K562 (cell line): Measurements from ENCODE around the gene INO80C. TPM values are rescaled to one million over a fixed set of nuclear protein-coding genes. Genes with fewer than 3 reads are reported as not detected.

Experiments
- ADNP ChIP-seq: fragments of 200-800 bp; sonication (Bioruptor generic); IDR thresholded peaks from 2 replicates; pipeline ENCODE4 v1.6.1; 2016; ENCODE audit warnings: missing genetic modification characterization, missing compliant biosample characterization
- CBX3 ChIP-seq, 2 experiments: IDR thresholded peaks; 1 replicate in 1 of 2; 2 replicates in 1 of 2; pipeline ENCODE4 v1.6.1; 2012; ENCODE audit warnings: inconsistent platforms in 2 of 2, low read length in 2 of 2, borderline replicate concordance in 1 of 2, control low read depth in 1 of 2
- CEBPB ChIP-seq: fragments of 450-650 bp; IDR thresholded peaks from 2 replicates; pipeline ENCODE4 v1.6.1; 2016; ENCODE audit warnings: missing genetic modification characterization, missing compliant biosample characterization
- CHCHD3 ChIP-seq: fragments of 250-450 bp; sonication (Bioruptor Pico); IDR thresholded peaks from 2 replicates; pipeline ENCODE4 v2.1.2; 2022; ENCODE audit warnings: mild to moderate bottlenecking
- E2F4 ChIP-seq: sonication (generic); formaldehyde crosslinking; IDR thresholded peaks from 2 replicates; pipeline ENCODE4 v1.8.0; 2022; ENCODE audit warnings: mild to moderate bottlenecking, low read depth, missing genetic modification reagents
- EP400 ChIP-seq: fragments of 450-650 bp; IDR thresholded peaks from 2 replicates; pipeline ENCODE4 v1.6.1; 2017; ENCODE audit warnings: antibody characterized with exemption, mild to moderate bottlenecking, moderate library complexity
- FOXJ3 ChIP-seq: sonication (generic); formaldehyde crosslinking; IDR thresholded peaks from 2 replicates; pipeline ENCODE4 v1.4.0; 2020; ENCODE audit warnings: mild to moderate bottlenecking, missing genetic modification reagents
- FOXM1 ChIP-seq, 2 experiments: fragments of 450-650 bp in 1 of 2; sonication (generic) in 1 of 2; formaldehyde crosslinking in 1 of 2; IDR thresholded peaks; 2 replicates each; pipeline versions ENCODE4 v1.6.1 to v1.9.0; 2017 to 2022; ENCODE audit warnings: low read depth in 2 of 2, mild to moderate bottlenecking in 2 of 2, missing genetic modification reagents in 1 of 2, moderate library complexity in 1 of 2
- HMG20A ChIP-seq: fragments of 450-650 bp; formaldehyde crosslinking; conservative IDR thresholded peaks from 2 replicates; pipeline ENCODE4 v1.4.0; 2020; ENCODE audit warnings: mild to moderate bottlenecking, mixed read lengths
- ILF3 ChIP-seq: fragments of 450-650 bp; IDR thresholded peaks from 2 replicates; pipeline ENCODE4 v1.6.1; 2018; ENCODE audit warnings: antibody characterized with exemption, mild to moderate bottlenecking, moderate library complexity, borderline replicate concordance
- KLF1 ChIP-seq: fragments of 450-650 bp; IDR thresholded peaks from 2 replicates; pipeline ENCODE4 v1.6.1; 2016; ENCODE audit warnings: missing genetic modification characterization, missing compliant biosample characterization
- NBN ChIP-seq: fragments of 450-650 bp; IDR thresholded peaks from 2 replicates; pipeline ENCODE4 v1.6.1; 2016; ENCODE audit warnings: low read depth, mild to moderate bottlenecking
- NFE2L1 ChIP-seq: fragments of 450-650 bp; IDR thresholded peaks from 2 replicates; pipeline ENCODE4 v1.6.1; 2016; ENCODE audit warnings: missing genetic modification characterization, low read depth, mild to moderate bottlenecking, missing compliant biosample characterization, moderate library complexity, borderline replicate concordance
- SMARCA4 ChIP-seq: fragments of 450-650 bp; IDR thresholded peaks from 2 replicates; pipeline ENCODE4 v1.6.1; 2016
- SMARCC2 ChIP-seq: fragments of 450-650 bp; IDR thresholded peaks from 2 replicates; pipeline ENCODE4 v1.6.1; 2017; ENCODE audit warnings: antibody characterized with exemption, moderate library complexity, mild to moderate bottlenecking, low read depth
- SUPT5H ChIP-seq: fragments of 450-650 bp; IDR thresholded peaks from 2 replicates; pipeline ENCODE4 v1.6.1; 2016
- TAF1 ChIP-seq: IDR thresholded peaks from 2 replicates; pipeline ENCODE4 v1.6.1; 2011; ENCODE audit warnings: mild to moderate bottlenecking, low read length, moderate library complexity; ENCODE audit not compliant: insufficient read depth, control insufficient read depth, severe bottlenecking; ENCODE audit errors: extremely low read depth
- XRCC5 ChIP-seq: fragments of 200-400 bp; formaldehyde crosslinking; IDR thresholded peaks from 2 replicates; pipeline ENCODE4 v1.6.1; 2017; ENCODE audit warnings: low read depth, mild to moderate bottlenecking, low read length
- ZBTB1 ChIP-seq: sonication (generic); formaldehyde crosslinking; IDR thresholded peaks from 2 replicates; pipeline ENCODE4 v1.8.1; 2023; ENCODE audit warnings: missing genetic modification reagents, low read depth, mild to moderate bottlenecking, borderline replicate concordance
- ZBTB11 ChIP-seq, 3 experiments: fragments of 200-800 bp in 1 of 3; fragments of 250-450 bp in 1 of 3; fragments of 450-650 bp in 1 of 3; sonication (Bioruptor Pico) in 1 of 3; sonication (Bioruptor generic) in 1 of 3; formaldehyde crosslinking in 1 of 3; IDR thresholded peaks; 2 replicates each; pipeline versions ENCODE4 v1.6.1 to v1.8.0; 2016 to 2022; ENCODE audit warnings: mild to moderate bottlenecking in 2 of 3, missing genetic modification characterization in 2 of 3, missing compliant biosample characterization in 1 of 3, moderate library complexity in 1 of 3
- ZKSCAN8 ChIP-seq: fragments of 200-800 bp; sonication (Bioruptor generic); IDR thresholded peaks from 2 replicates; pipeline ENCODE4 v1.6.1; 2016; ENCODE audit warnings: missing genetic modification characterization, missing compliant biosample characterization
- ZNF140 ChIP-seq: fragments of 250-450 bp; sonication (Bioruptor Pico); IDR thresholded peaks from 2 replicates; pipeline ENCODE4 v1.8.0; 2021; ENCODE audit warnings: moderate library complexity, mild to moderate bottlenecking, inconsistent platforms
- ZNF41 ChIP-seq: fragments of 250-450 bp; sonication (Bioruptor Pico); conservative IDR thresholded peaks from 2 replicates; pipeline ENCODE4 v1.4.0; 2020; ENCODE audit warnings: mild to moderate bottlenecking
- ZNF445 ChIP-seq: fragments of 250-450 bp; sonication (Bioruptor Pico); IDR thresholded peaks from 2 replicates; pipeline ENCODE4 v1.4.0; 2020; ENCODE audit warnings: low read depth, mild to moderate bottlenecking, moderate library complexity
- ZNF76 ChIP-seq: fragments of 250-450 bp; sonication (Bioruptor Pico); IDR thresholded peaks from 2 replicates; pipeline ENCODE4 v1.4.0; 2020; ENCODE audit warnings: mild to moderate bottlenecking, moderate library complexity, borderline replicate concordance
- polyA plus RNA-seq, 8 experiments: library from polyadenylated mRNA; depleted of rRNA in 4 of 8; stranded (reverse) in 5 of 8; unstranded in 3 of 8; fragments of >200 nt; fragmentation: Nextera tagmentation in 2 of 8; fragmentation: Illumina TruSeq in 1 of 8; extraction: Ambion mirVana in 2 of 8; extraction: Trizol in 1 of 8; gene quantifications; 2 replicates each; pipeline versions ENCODE4 v1.2.1 to v1.2.3, GENCODE V29; 2011 to 2014; ENCODE audit warnings: inconsistent platforms in 1 of 8, missing spikeins in 1 of 8
- total RNA-seq, 7 experiments: library from RNA; depleted of rRNA in 6 of 7; stranded (reverse); fragments of >200 nt in 6 of 7; fragmentation: Illumina TruSeq in 2 of 7; extraction: Trizol in 2 of 7; gene quantifications; 2 replicates each; pipeline versions ENCODE4 v1.2.1 to v1.2.3, GENCODE V29; 2011 to 2021; ENCODE audit warnings: low replicate concordance in 1 of 7

INO80C gene
- total and polyA plus RNA-seq, 9 of the 15 experiments (the other 6 are each of a cell fraction or from before 2014, with no cell fraction given) = 14.3 to 53.3 (median 46.6) TPM

GRCh38 chr18:35495536-35496314, 2.0 kb downstream of the INO80C start (continued):
- TF ChIP-seq ZBTB11 (CRISPR knock-in tag; IDR thresholded peaks at IDR 0.05) (no peak), TAF1 (no peak), EP400 (0 out of 2 replicates have a peak, but pooled peaks have one; percentile 15), ADNP (no peak), NBN (0 out of 2 replicates have a peak, but pooled peaks have one; percentile 16), SUPT5H (no peak), SMARCA4 (peak; percentile 61), ZNF76 (CRISPR knock-in tag) (no peak), CEBPB (tag) (no peak), ZNF445 (CRISPR knock-in tag) (no peak), FOXM1 (IDR thresholded peaks at IDR 0.05; ENCODE audit: low read depth) (no peak), FOXM1 (CRISPR knock-in tag; IDR thresholded peaks at IDR 0.05; ENCODE audit: low read depth) (no peak), KLF1 (tag) (no peak), HMG20A (CRISPR knock-in tag) (no peak), E2F4 (no peak), XRCC5 (no peak), ILF3 (no peak), ZNF41 (no peak), FOXJ3 (CRISPR knock-in tag) (no peak), CHCHD3 (CRISPR knock-in tag) (no peak), ZKSCAN8 (no peak), ZBTB1 (CRISPR knock-in tag) (no peak), CBX3 (IDR thresholded peaks at IDR 0.05; ENCODE audit: borderline replicate concordance in 1 of 2, low read length in 2 of 2) (no peak), ZNF140 (CRISPR knock-in tag) (no peak), NFE2L1 (tag) (peak; percentile 32; the same call in 1 of the 2 replicates), SMARCC2 (peak; percentile 58; the same call in 1 of the 2 replicates)
